HL-60 (cell line): ENCODE results near the gene LST1.

Experiments
- POLR2AphosphoS5 ChIP-seq: IDR thresholded peaks from 2 replicates; pipeline ENCODE4 v1.6.1; 2012; ENCODE audit warnings: low read depth
- REST ChIP-seq: IDR thresholded peaks from 2 replicates; pipeline ENCODE4 v1.6.1; 2012; ENCODE audit warnings: low read depth; ENCODE audit not compliant: insufficient replicate concordance
- SPI1 ChIP-seq: IDR thresholded peaks from 2 replicates; pipeline ENCODE4 v1.6.1; 2012; ENCODE audit warnings: low read depth, mild to moderate bottlenecking, borderline replicate concordance

- TF ChIP-seq REST: no peak
- TF ChIP-seq POLR2AphosphoS5: no peak
- TF ChIP-seq SPI1: no peak
These were observed 35.4 kb downstream of the LST1 start for GRCh38 chr6:31621320-31621939.
